ENCODE measurements around the gene KRT38.
"Not testable (repeated sequence)": the region's sequence is repeated elsewhere in the genome, so short reads cannot be mapped to it uniquely, and the experiment has no call there.

Gene KRT38

GRCh38 chr17:41404024-41404671 lies 36.6 kb downstream of the KRT38 start:
- no peak overlapping the region for H3K4me3 ChIP-seq (ENCODE audit: low read depth, low read length)
- DNase-seq (ENCODE audit: low read depth), result peak; percentile 88

- H3K4me3 ChIP-seq (ENCODE audit: low read depth, low read length), result no peak overlapping the region
- DNase-seq (ENCODE audit: low read depth), result no peak
Measured at GRCh38 chr17:41403404-41404023, 37.3 kb downstream of the KRT38 start.

GRCh38 chr17:41402161-41402560 lies 38.6 kb downstream of the KRT38 start:
- DNase-seq (ENCODE audit: low read depth), result no peak
- no peak overlapping the region for H3K4me3 ChIP-seq (ENCODE audit: low read depth, low read length)

- DNase-seq (ENCODE audit: low read depth), result no peak
- no peak within 1 kb of the TSS for H3K4me3 ChIP-seq (ENCODE audit: low read depth, low read length)
Measured at GRCh38 chr17:41396996-41397660, 43.7 kb downstream of the KRT38 start, which contains the start of gene KRT31. TSS of gene KRT31 (minus strand) at chr17:41397608. CDS start at chr17:41397539, 69 bp downstream.

- no peak overlapping the region for H3K4me3 ChIP-seq (ENCODE audit: low read depth, low read length)
- DNase-seq (ENCODE audit: low read depth), result no peak
Measured at GRCh38 chr17:41396340-41396739, 44.4 kb downstream of the KRT38 start.

GRCh38 chr17:41395611-41396010 lies 45.2 kb downstream of the KRT38 start:
- DNase-seq (ENCODE audit: low read depth), result no peak
- no peak overlapping the region for H3K4me3 ChIP-seq (ENCODE audit: low read depth, low read length)

GRCh38 chr17:41395044-41395443 lies 45.7 kb downstream of the KRT38 start:
- not testable (repeated sequence) for DNase-seq (ENCODE audit: low read depth); H3K4me3 ChIP-seq (ENCODE audit: low read depth, low read length)

GRCh38 chr17:41394254-41394996 lies 46.4 kb downstream of the KRT38 start:
- no peak for DNase-seq (ENCODE audit: low read depth)
- no peak overlapping the region for H3K4me3 ChIP-seq (ENCODE audit: low read depth, low read length)

GRCh38 chr17:41393826-41394225 lies 47.0 kb downstream of the KRT38 start:
- H3K4me3 ChIP-seq (ENCODE audit: low read depth, low read length), result no peak overlapping the region
- DNase-seq (ENCODE audit: low read depth), result no peak

- H3K4me3 ChIP-seq (ENCODE audit: low read depth, low read length), result no peak overlapping the region
- no peak for DNase-seq (ENCODE audit: low read depth)
Measured at GRCh38 chr17:41393294-41393693, 47.5 kb downstream of the KRT38 start.

GRCh38 chr17:41392278-41392677 lies 48.5 kb downstream of the KRT38 start:
- no peak overlapping the region for H3K4me3 ChIP-seq (ENCODE audit: low read depth, low read length)
- DNase-seq (ENCODE audit: low read depth), result no peak

- no peak overlapping the region for H3K4me3 ChIP-seq (ENCODE audit: low read depth, low read length)
Measured at GRCh38 chr17:41391535-41391934, 49.2 kb downstream of the KRT38 start.

GRCh38 chr17:41390411-41390938 lies 50.3 kb downstream of the KRT38 start:
- DNase-seq (ENCODE audit: low read depth), result no peak
- H3K4me3 ChIP-seq (ENCODE audit: low read depth, low read length), result no peak overlapping the region

More at GRCh38 chr17:41391535-41391934, 49.2 kb downstream of the KRT38 start:
- no peak for DNase-seq (ENCODE audit: low read depth)

- DNase-seq (ENCODE audit: low read depth), result no peak
- H3K4me3 ChIP-seq (ENCODE audit: low read depth, low read length), result no peak overlapping the region
Measured at GRCh38 chr17:41387670-41388069, 53.1 kb downstream of the KRT38 start.

GRCh38 chr17:41386227-41386626 lies 54.6 kb downstream of the KRT38 start:
- DNase-seq (ENCODE audit: low read depth), result no peak
- no peak overlapping the region for H3K4me3 ChIP-seq (ENCODE audit: low read depth, low read length)

All from skeletal muscle cell (primary cell).